Pancreas (tissue), 10 donors: Measurements from ENCODE around the gene NTF3. TPM values are rescaled to one million over a fixed set of nuclear protein-coding genes. Genes with fewer than 3 reads are reported as not detected.

Source experiments
- ATAC-seq, 4 donors: fragments of 200-7000 bp; cut with Tn5 transposase; one replicate each; pipeline versions ENCODE4 v1.8.0 to v1.9.1; 2020; ENCODE audit warnings: mild to moderate bottlenecking in 4 of 4, moderate library complexity in 4 of 4
- DNase-seq, 6 donors: peaks; one replicate each; pipeline ENCODE4 v3.0.0-alpha.2; 2020
- FAIRE-seq: peaks from 2 replicates; lab custom pipeline; 2012; peaks lifted over from hg19 to GRCh38; lab: Jason Lieb, UNC
- H3K27ac ChIP-seq, 4 donors: fragments of 200-600 bp; sonication (generic); 1 replicate in 3 of 4; 2 replicates in 1 of 4; pipeline versions ENCODE4 v1.5.0 to v1.8.0; 2020
- H3K27me3 ChIP-seq, 4 donors: fragments of 200-600 bp; one replicate each; pipeline ENCODE4 v1.8.0; 2021
- H3K36me3 ChIP-seq, 3 donors: fragments of 200-600 bp; sonication (generic) in 1 of 3; one replicate each; pipeline versions ENCODE4 v1.5.0 to v1.8.0; 2020 to 2021
- H3K4me1 ChIP-seq, 3 donors: fragments of 200-600 bp; one replicate each; pipeline ENCODE4 v1.8.0; 2021
- H3K4me3 ChIP-seq, 4 donors: fragments of 200-600 bp; sonication (generic) in 2 of 4; one replicate each; pipeline versions ENCODE4 v1.5.0 to v1.8.0; 2020 to 2021
- H3K9me3 ChIP-seq, 4 donors: fragments of 200-600 bp; one replicate each; pipeline ENCODE4 v1.8.0; 2021
- CTCF ChIP-seq, 4 donors: fragments of 200-600 bp; sonication (generic) in 3 of 4; IDR thresholded peaks; one replicate each; pipeline versions ENCODE4 v1.5.0 to v1.8.0; 2021; ENCODE audit warnings: antibody characterized with exemption in 4 of 4
- WGBS, 2 donors: extraction: QIAGEN DNeasy Blood & Tissue Kit; methylation state at CpG; one replicate each; pipeline ENCODE4 v1.1.7; 2013; 5-methylcytosine and 5-hydroxymethylcytosine counted together
- intact Hi-C, 3 donors: fragments of 100-400 bp; cut with DNase I; formaldehyde crosslinking; loops; one replicate each; pipeline versions ENCODE4 v1.11.1 to v1.14.2; 2022
- polyA plus RNA-seq, 2 donors: library from polyadenylated mRNA; stranded (reverse); fragments of 200-250 nt; gene quantifications; one replicate each; pipeline ENCODE4 v1.2.3, GENCODE V29; 2013
- total RNA-seq, 6 donors: library from RNA; stranded (reverse); fragmentation: NEBNext Ultra II Directional in 4 of 6; extraction: Animal tissue kit (Norgen Biotek cat#: 25700) in 4 of 6; gene quantifications; one replicate each; pipeline versions ENCODE4 v1.2.1 to v1.2.4, GENCODE V29; 2021 to 2023
- donor health status: healthy with polysubstance abuse.
- donor health status: DM: no; HTN: no; CAD: no; lungs with moderate emphysema.
- donor health status: DM: no; HTN: no; CAD: no.
- donor health status: control.
- donor health status: control.
- donor health status: Bipolar disorder and iron deficiency.
- donor health status: DM: yes; HTN: yes; CAD: no.
- donor health status: DM: no; HTN: no; CAD: no.
- donor health status: DM: no; HTN: no; CAD: no.
- donor health status: DM: yes; HTN: yes; CAD: no.

The NTF3 gene
- total and polyA plus RNA-seq, 8 donors = 0.46 to 0.63 TPM; not detected in 6

- TF ChIP-seq CTCF (IDR thresholded peaks at IDR 0.05) = no peak
- no peaks in the 10 kb centered on the region for H3K9me3 ChIP-seq
- DNase-seq = no peak
Measured at GRCh38 chr12:5473783-5474116, 41.8 kb downstream of the NTF3 start.

GRCh38 chr12:5476356-5476755 is 44.4 kb downstream of the NTF3 start:
- FAIRE-seq = no peak
- 80 to 85% methylated on average over 6 of the region's 6 CpGs for WGBS, 2 donors
- no peak for TF ChIP-seq CTCF (IDR thresholded peaks at IDR 0.05)

More at GRCh38 chr12:5473783-5474116, 41.8 kb downstream of the NTF3 start:
- Histone ChIP-seq H3K36me3 (no peaks in the 10 kb centered on the region), H3K27ac (no peak overlapping the region), H3K4me1 (no peaks in the 10 kb centered on the region), H3K4me3 (no peak overlapping the region), H3K27me3 (no peaks in the 10 kb centered on the region)
- ATAC-seq (no peak), FAIRE-seq (no peak)
- intact Hi-C loops = no loop called here
- WGBS, 2 donors = 74 to 75% methylated on average over 2 of the region's 2 CpGs

GRCh38 chr12:5478081-5478706 is 46.3 kb downstream of the NTF3 start:
- ATAC-seq = no peak

More at GRCh38 chr12:5476356-5476755, 44.4 kb downstream of the NTF3 start:
- ATAC-seq (no peak), DNase-seq (no peak)
- Histone ChIP-seq H3K4me3 (no peak overlapping the region), H3K36me3 (no peaks in the 10 kb centered on the region), H3K27me3 (peaks cover 0 to 2% (median 0%) of the 10 kb centered on the region in 4 donors), H3K27ac (no peak overlapping the region), H3K4me1 (no peaks in the 10 kb centered on the region), H3K9me3 (no peaks in the 10 kb centered on the region)
- intact Hi-C loops = no loop called here

GRCh38 chr12:5479761-5480160 is 47.9 kb downstream of the NTF3 start:
- intact Hi-C loops = no loop called here
- ATAC-seq (no peak), FAIRE-seq (no peak), DNase-seq (no peak)
- TF ChIP-seq CTCF (IDR thresholded peaks at IDR 0.05) = no peak
- Histone ChIP-seq H3K4me3 (no peak overlapping the region), H3K4me1 (no peaks in the 10 kb centered on the region), H3K27me3 (peaks cover 0 to 2% (median 0%) of the 10 kb centered on the region in 4 donors), H3K36me3 (no peaks in the 10 kb centered on the region), H3K9me3 (no peaks in the 10 kb centered on the region), H3K27ac (no peak overlapping the region)
- WGBS, 2 donors = 63 to 66% methylated on average over 3 of the region's 3 CpGs

More at GRCh38 chr12:5478081-5478706, 46.3 kb downstream of the NTF3 start:
- no peak for TF ChIP-seq CTCF (IDR thresholded peaks at IDR 0.05)
- no peak overlapping the region for H3K4me3 ChIP-seq
- peaks cover 0 to 2% (median 0%) of the 10 kb centered on the region in 4 donors for H3K27me3 ChIP-seq
- WGBS, 2 donors = 61 to 67% methylated on average over 8 of the region's 8 CpGs
- H3K4me1 ChIP-seq = no peaks in the 10 kb centered on the region
- DNase-seq (no peak), FAIRE-seq (no peak)
- no peak overlapping the region for H3K27ac ChIP-seq
- no peaks in the 10 kb centered on the region for H3K9me3 ChIP-seq
- intact Hi-C loops = no loop called here
- H3K36me3 ChIP-seq = no peaks in the 10 kb centered on the region

- H3K27ac ChIP-seq = no peak overlapping the region
Measured at GRCh38 chr12:5480218-5480937, 48.5 kb downstream of the NTF3 start.

More at GRCh38 chr12:5480218-5480937, 48.5 kb downstream of the NTF3 start:
- Histone ChIP-seq H3K9me3 (no peaks in the 10 kb centered on the region), H3K4me1 (no peaks in the 10 kb centered on the region), H3K4me3 (no peak overlapping the region), H3K27me3 (peaks cover 0 to 2% (median 0%) of the 10 kb centered on the region in 4 donors), H3K36me3 (no peaks in the 10 kb centered on the region)
- no peak for TF ChIP-seq CTCF (IDR thresholded peaks at IDR 0.05)
- ATAC-seq (no peak), FAIRE-seq (no peak), DNase-seq (no peak)
- intact Hi-C loops = no loop called here
- WGBS, 2 donors = 29 to 32% methylated on average over 21 of the region's 21 CpGs
